Right atrium auricular region (tissue), 2 donors: ENCODE data around the gene EIF3I. TPM values are rescaled to one million over a fixed set of nuclear protein-coding genes. Genes with fewer than 3 reads are reported as not detected.

Source experiments
- DNase-seq: peaks from one replicate; pipeline ENCODE4 v3.0.0-alpha.2; 2019; ENCODE audit warnings: low spot score
- H3K27ac ChIP-seq, 2 donors: fragments of 200-600 bp; sonication (generic); 1 replicate in 1 of 2; 2 replicates in 1 of 2; pipeline ENCODE4 v1.5.1; 2016 to 2019
- H3K27me3 ChIP-seq, 2 donors: fragments of 200-600 bp; sonication (generic); one replicate each; pipeline versions ENCODE4 v1.5.1 to v1.6.0; 2017 to 2019
- H3K36me3 ChIP-seq: fragments of 200-600 bp; sonication (generic); one replicate; pipeline ENCODE4 v1.5.1; 2016
- H3K4me1 ChIP-seq, 2 donors: fragments of 200-600 bp; sonication (generic); one replicate each; pipeline versions ENCODE4 v1.5.1 to v1.6.0; 2017 to 2019
- H3K4me3 ChIP-seq, 2 donors: fragments of 200-600 bp; sonication (generic); 1 replicate in 1 of 2; 2 replicates in 1 of 2; pipeline ENCODE4 v1.5.1; 2017 to 2019; ENCODE audit warnings: mild to moderate bottlenecking in 1 of 2, moderate library complexity in 1 of 2
- H3K9me3 ChIP-seq, 2 donors: fragments of 200-600 bp; sonication (generic); one replicate each; pipeline ENCODE4 v1.5.1; 2019
- total RNA-seq, 2 donors: library from RNA; depleted of rRNA; stranded (reverse); fragments of >200 nt; gene quantifications; one replicate each; pipeline ENCODE4 v1.1.0, GENCODE V29; 2016
- TF ChIP-seq, protein P1 (sequence below), 2 donors: fragments of 200-600 bp; sonication (generic); IDR thresholded peaks; one replicate each; pipeline ENCODE4 v1.5.1; 2019; ENCODE audit warnings: antibody characterized with exemption in 2 of 2

EIF3I gene
- total RNA-seq, 2 donors from 2014 or later, result 123 to 131 TPM

DNA sequence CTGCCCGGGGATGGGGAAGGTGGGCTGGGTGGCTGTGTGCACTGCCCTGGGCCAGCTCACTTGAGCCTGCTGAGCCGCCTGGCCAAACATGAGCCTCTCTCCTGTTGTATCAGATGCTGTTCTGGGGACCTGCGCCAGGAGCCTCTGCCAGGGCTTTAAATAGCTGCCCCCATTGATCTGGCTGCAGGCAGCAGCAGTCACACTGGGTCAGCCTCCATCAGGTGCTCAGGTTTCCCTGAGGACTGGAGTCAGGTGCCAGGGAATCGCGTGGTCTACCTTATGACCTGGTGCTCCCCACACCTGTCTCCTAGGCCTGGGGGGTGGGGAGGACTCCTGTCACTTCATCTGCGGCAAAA lies 22.5 kb upstream of the EIF3I start:
- Histone ChIP-seq H3K36me3 (peaks cover 28% of the 10 kb centered on the region), H3K9me3 (no peaks in the 10 kb centered on the region), H3K27ac (peak overlapping the region; percentile 91 to 93), H3K4me1 (peaks cover 0 to 37% of the 10 kb centered on the region in 2 donors), H3K27me3 (no peaks in the 10 kb centered on the region), H3K4me3 (peak overlapping the region; percentile 58 to 65)
- peak; percentile 70 for DNase-seq
- TF ChIP-seq, protein P1, sequence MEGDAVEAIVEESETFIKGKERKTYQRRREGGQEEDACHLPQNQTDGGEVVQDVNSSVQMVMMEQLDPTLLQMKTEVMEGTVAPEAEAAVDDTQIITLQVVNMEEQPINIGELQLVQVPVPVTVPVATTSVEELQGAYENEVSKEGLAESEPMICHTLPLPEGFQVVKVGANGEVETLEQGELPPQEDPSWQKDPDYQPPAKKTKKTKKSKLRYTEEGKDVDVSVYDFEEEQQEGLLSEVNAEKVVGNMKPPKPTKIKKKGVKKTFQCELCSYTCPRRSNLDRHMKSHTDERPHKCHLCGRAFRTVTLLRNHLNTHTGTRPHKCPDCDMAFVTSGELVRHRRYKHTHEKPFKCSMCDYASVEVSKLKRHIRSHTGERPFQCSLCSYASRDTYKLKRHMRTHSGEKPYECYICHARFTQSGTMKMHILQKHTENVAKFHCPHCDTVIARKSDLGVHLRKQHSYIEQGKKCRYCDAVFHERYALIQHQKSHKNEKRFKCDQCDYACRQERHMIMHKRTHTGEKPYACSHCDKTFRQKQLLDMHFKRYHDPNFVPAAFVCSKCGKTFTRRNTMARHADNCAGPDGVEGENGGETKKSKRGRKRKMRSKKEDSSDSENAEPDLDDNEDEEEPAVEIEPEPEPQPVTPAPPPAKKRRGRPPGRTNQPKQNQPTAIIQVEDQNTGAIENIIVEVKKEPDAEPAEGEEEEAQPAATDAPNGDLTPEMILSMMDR (IDR thresholded peaks at IDR 0.05), result no peak

DNA sequence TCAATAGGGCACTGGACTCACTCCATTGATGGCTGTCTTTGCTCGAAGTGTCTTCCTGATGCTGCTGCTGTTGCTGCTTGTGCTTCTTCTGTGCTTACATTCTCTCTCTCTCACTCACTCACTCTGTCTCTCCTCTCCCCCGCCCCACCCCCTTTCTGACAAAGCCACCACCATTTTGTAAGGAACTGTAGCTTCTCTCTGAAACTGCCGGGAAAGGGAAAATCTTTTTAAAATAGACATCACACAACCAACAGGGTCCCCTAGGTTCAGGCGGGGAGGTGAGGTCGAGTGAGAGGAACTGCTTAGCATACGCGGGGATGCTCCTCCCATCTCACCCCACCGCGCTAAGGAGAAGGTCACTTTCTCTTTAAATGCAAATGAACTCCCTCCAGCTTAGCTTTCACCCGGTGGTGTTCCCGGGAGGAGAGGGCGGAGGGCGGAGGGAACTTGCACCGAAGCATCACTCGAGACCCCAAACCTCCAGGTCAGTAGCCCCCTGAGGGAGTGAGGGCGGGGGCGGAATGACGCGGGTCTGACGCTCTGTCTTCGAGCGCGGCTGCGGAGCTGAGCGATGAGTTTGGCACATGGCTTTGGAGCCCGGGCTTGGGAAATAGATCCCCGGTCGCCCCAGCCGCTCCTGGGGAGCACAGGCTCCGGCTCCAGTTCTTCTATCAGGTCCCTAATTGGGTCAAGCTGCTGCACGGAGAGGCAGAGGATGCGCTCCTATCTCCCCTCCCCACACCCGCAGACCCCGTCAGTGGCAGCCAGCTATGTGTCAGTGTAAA lies 21.8 kb upstream of the EIF3I start, which contains the start of gene CCDC28B:
TSS of gene CCDC28B (plus strand) at position 370 of the 785 bp plus-strand sequence. CDS start 1,341 bp downstream, outside the sequence.
- Histone ChIP-seq H3K4me3 (peak within 1 kb of the TSS; percentile 58 to 65), H3K4me1 (peaks cover 0 to 43% of the 10 kb centered on the region in 2 donors), H3K36me3 (peaks cover 21% of the 10 kb centered on the region), H3K27ac (peak within 1 kb of the TSS; percentile 91 to 93), H3K9me3 (no peaks in the 10 kb centered on the region), H3K27me3 (no peaks in the 10 kb centered on the region)
- TF ChIP-seq, protein P1 (IDR thresholded peaks at IDR 0.05), result no peak
- DNase-seq, result peak; percentile 85

- H3K9me3 ChIP-seq, result no peaks in the 10 kb centered on the region
- TF ChIP-seq, protein P1 (IDR thresholded peaks at IDR 0.05), result no peak
- H3K27me3 ChIP-seq, result no peaks in the 10 kb centered on the region
- peaks cover 0 to 46% of the 10 kb centered on the region in 2 donors for H3K4me1 ChIP-seq
- peak overlapping the region; percentile 91 to 93 for H3K27ac ChIP-seq
- peak; percentile 80 for DNase-seq
- H3K36me3 ChIP-seq, result peaks cover 13% of the 10 kb centered on the region
- peak overlapping the region; percentile 58 to 65 for H3K4me3 ChIP-seq
Measured at GRCh38 chr1:32201011-32201855, 21.0 kb upstream of the EIF3I start.

DNA sequence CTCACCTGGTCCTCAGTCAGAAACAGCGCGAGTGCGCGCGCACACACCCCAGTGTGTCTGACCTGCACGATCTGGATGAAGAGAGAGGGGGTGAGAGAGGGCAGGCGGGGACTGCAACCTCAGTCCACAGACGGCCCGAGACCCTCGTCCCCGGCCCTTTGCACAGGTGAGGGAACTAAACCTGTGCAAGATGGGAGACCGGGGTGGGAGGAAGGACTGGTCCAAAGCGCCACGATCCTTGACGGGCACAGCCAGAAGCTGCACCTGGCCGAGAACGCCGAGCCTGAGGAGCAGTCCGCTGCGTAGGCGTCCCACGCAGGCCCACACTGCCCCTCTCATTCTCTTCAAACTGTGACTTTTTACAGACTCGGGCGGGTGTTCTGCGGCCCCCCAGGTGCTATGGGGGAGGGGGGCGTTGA lies 17.3 kb upstream of the EIF3I start:
- peak overlapping the region; percentile 60 to 67 for H3K27ac ChIP-seq
- H3K4me1 ChIP-seq, result peaks cover 0 to 41% of the 10 kb centered on the region in 2 donors
- no peak for DNase-seq
- H3K9me3 ChIP-seq, result no peaks in the 10 kb centered on the region
- H3K36me3 ChIP-seq, result no peaks in the 10 kb centered on the region
- TF ChIP-seq, protein P1 (IDR thresholded peaks at IDR 0.05), result no peak
- peak overlapping the region; percentile 61 to 64 for H3K4me3 ChIP-seq
- H3K27me3 ChIP-seq, result no peaks in the 10 kb centered on the region

GRCh38 chr1:32205401-32206370 lies 16.5 kb upstream of the EIF3I start, which contains the start of gene IQCC:
IQCC (plus strand) TSS chr1:32205671; CDS start chr1:32205682, 11 bp downstream.
- Histone ChIP-seq H3K9me3 (no peaks in the 10 kb centered on the region), H3K27ac (peak within 1 kb of the TSS; percentile 60 to 67), H3K36me3 (no peaks in the 10 kb centered on the region), H3K4me1 (peaks cover 0 to 36% of the 10 kb centered on the region in 2 donors), H3K27me3 (no peaks in the 10 kb centered on the region), H3K4me3 (peak within 1 kb of the TSS; percentile 61 to 64)
- peak; percentile 86 for DNase-seq
- TF ChIP-seq, protein P1 (IDR thresholded peaks at IDR 0.05), result peak in 1 of 2 donors; percentile 12
